Measurements from ENCODE around the gene DUOXA1. TPM values are rescaled to one million over a fixed set of nuclear protein-coding genes. Genes with fewer than 3 reads are reported as not detected.
"Not testable (repeated sequence)": the region's sequence is repeated elsewhere in the genome, so short reads cannot be mapped to it uniquely, and the experiment has no call there.

Gene DUOXA1
- total RNA-seq, 1 donor from 2014 or later, result 0.21 TPM

DNA sequence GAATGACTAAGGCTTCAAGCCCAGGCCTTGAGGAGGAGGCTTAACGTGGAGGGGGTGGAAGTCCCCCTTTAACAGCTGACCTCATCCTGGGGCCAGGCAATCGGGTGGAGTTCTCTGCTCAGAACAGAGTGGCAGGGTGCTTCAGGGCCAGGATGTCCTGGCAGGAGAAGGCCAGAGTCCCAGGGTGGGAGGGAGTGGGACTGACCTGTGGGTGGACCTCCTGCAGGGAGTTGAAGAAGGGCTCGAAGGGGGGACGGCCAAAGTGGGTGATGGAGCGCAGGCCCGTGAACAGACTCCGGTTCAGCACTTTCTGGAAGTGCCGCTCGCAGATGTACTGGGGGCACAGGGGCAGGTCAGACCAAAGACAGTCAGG lies 35.3 kb downstream of the DUOXA1 start:
- peaks cover 23% of the 10 kb centered on the region for H3K27me3 Mint-ChIP-seq (ENCODE audit: low read depth)
- no peaks in the 10 kb centered on the region for H3K36me3 Mint-ChIP-seq (ENCODE audit: low read depth)
- no peaks in the 10 kb centered on the region for H3K9me3 Mint-ChIP-seq
- DNase-seq (ENCODE audit: low spot score), result no peak
- no peak overlapping the region for H3K27ac Mint-ChIP-seq
- intact Hi-C loops (cut with micrococcal nuclease), result no loop called here
- no peaks in the 10 kb centered on the region for H3K4me1 Mint-ChIP-seq (ENCODE audit: low read depth)
- no peak overlapping the region for H3K4me3 Mint-ChIP-seq (ENCODE audit: low read depth)

DNA sequence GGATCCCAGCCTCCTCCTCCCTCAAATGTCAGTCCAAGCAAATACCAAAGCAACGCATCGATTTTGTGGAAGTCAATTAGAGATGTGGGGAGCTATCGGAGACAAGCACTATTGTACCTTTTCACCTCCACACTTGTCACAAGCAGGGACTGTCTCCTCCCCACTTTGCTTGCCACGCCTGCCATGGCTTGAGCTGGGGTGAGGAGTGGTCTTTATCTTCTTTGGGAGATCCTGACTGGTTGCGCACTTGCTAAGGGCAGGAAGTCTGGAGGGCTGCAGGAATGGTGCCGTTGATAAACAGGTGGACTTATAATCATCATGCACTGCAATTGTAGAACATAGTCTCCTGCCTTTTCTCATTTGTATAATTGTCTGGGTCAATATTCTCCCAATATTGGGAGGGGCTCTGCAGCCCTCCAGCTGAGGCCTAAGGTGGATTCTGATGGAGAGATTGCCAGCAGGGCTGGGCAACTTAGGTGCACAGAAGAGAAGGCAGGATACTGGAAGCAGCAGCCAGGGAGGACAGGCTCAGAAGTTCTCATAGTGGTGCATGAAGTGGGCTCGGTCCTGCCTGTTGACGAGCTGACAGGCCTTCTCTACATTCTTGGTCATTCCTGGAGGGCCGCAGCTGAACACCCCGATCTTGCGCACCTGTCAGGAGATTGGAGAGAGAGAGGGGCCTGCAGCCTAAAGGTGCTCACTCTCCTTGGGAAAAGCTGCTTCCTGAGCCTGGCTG lies 35.9 kb downstream of the DUOXA1 start:
- no peak for DNase-seq (ENCODE audit: low spot score)
- intact Hi-C loops (cut with micrococcal nuclease), result no loop called here
- no peaks in the 10 kb centered on the region for H3K9me3 Mint-ChIP-seq
- H3K36me3 Mint-ChIP-seq (ENCODE audit: low read depth), result no peaks in the 10 kb centered on the region
- H3K27ac Mint-ChIP-seq, result no peak overlapping the region
- H3K27me3 Mint-ChIP-seq (ENCODE audit: low read depth), result peaks cover 24% of the 10 kb centered on the region
- no peak overlapping the region for H3K4me3 Mint-ChIP-seq (ENCODE audit: low read depth)
- H3K4me1 Mint-ChIP-seq (ENCODE audit: low read depth), result no peaks in the 10 kb centered on the region

DNA sequence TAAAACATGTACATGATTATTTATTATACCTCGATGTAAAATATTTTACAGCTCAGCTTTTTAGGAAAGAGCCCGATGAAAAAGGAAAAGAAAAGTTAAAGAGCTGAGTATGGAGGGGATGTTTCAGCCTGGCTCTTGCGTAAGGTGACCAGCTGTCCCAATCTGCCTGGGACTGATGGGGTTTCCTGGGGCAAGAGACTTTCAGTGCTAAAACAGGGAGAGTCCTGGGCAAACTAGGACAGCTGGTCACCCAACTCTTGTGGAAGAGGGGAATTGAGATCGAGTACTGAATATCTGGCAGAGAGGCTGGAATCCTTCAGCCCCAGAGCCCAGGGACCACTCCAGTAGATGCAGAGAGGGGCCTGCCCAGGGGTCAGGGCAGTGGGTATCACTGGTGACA lies 36.7 kb downstream of the DUOXA1 start:
- no peak overlapping the region for H3K4me3 Mint-ChIP-seq (ENCODE audit: low read depth)
- intact Hi-C loops (cut with micrococcal nuclease), result no loop called here
- DNase-seq (ENCODE audit: low spot score), result no peak

DNA sequence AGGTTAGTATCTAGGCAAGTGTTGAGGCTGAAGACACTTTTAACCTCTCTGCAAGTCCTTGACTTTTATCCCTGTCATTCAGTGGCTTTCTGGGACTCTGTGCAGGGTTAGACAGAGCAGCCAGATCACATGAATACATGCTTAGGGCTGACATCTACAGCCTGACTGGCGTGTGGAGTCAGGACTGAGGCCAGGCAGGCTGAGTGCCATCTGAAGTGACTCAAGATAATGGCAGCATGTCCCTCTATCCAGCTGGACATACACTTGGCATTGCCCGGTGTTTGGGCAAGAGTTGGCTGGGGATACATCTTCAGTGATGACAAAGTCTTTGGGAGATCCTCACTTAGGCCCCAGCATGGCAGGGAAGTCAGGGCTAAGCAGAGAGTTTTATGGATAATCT lies 38.1 kb downstream of the DUOXA1 start:
- H3K4me3 Mint-ChIP-seq (ENCODE audit: low read depth), result no peak overlapping the region
- DNase-seq (ENCODE audit: low spot score), result no peak
- no peaks in the 10 kb centered on the region for H3K9me3 Mint-ChIP-seq
- intact Hi-C loops (cut with micrococcal nuclease), result no loop called here
- no peak overlapping the region for H3K27ac Mint-ChIP-seq
- no peaks in the 10 kb centered on the region for H3K4me1 Mint-ChIP-seq (ENCODE audit: low read depth)
- no peaks in the 10 kb centered on the region for H3K36me3 Mint-ChIP-seq (ENCODE audit: low read depth)
- peaks cover 24% of the 10 kb centered on the region for H3K27me3 Mint-ChIP-seq (ENCODE audit: low read depth)

More for the DNA sequence above, 36.7 kb downstream of the DUOXA1 start:
- no peaks in the 10 kb centered on the region for H3K4me1 Mint-ChIP-seq (ENCODE audit: low read depth)
- H3K27me3 Mint-ChIP-seq (ENCODE audit: low read depth), result peaks cover 24% of the 10 kb centered on the region
- no peaks in the 10 kb centered on the region for H3K36me3 Mint-ChIP-seq (ENCODE audit: low read depth)
- H3K27ac Mint-ChIP-seq, result no peak overlapping the region
- H3K9me3 Mint-ChIP-seq, result no peaks in the 10 kb centered on the region

DNA sequence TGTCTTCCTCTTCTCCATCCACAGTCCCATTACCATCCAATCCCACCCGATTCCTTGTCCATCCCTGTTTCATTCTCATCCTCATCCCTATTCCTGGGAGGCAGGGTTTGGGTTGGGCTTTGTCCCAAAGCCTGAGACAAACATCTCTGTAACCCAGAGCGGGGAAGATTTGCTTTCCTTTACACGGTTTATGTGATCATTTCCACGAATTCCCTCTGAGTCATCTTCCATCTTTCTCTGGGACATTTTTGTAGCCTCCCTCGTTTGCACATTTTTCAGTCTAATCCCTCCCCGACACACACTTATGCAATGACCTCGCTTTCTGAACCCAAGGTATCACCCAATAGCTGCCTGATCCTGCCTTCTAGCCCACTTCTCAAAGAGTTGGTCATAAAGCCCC lies 38.5 kb downstream of the DUOXA1 start:
- intact Hi-C loops (cut with micrococcal nuclease), result no loop called here
- H3K9me3 Mint-ChIP-seq, result no peaks in the 10 kb centered on the region
- DNase-seq (ENCODE audit: low spot score), result no peak
- peaks cover 24% of the 10 kb centered on the region for H3K27me3 Mint-ChIP-seq (ENCODE audit: low read depth)
- no peaks in the 10 kb centered on the region for H3K36me3 Mint-ChIP-seq (ENCODE audit: low read depth)
- no peak overlapping the region for H3K4me3 Mint-ChIP-seq (ENCODE audit: low read depth)
- H3K27ac Mint-ChIP-seq, result no peak overlapping the region
- H3K4me1 Mint-ChIP-seq (ENCODE audit: low read depth), result no peaks in the 10 kb centered on the region

DNA sequence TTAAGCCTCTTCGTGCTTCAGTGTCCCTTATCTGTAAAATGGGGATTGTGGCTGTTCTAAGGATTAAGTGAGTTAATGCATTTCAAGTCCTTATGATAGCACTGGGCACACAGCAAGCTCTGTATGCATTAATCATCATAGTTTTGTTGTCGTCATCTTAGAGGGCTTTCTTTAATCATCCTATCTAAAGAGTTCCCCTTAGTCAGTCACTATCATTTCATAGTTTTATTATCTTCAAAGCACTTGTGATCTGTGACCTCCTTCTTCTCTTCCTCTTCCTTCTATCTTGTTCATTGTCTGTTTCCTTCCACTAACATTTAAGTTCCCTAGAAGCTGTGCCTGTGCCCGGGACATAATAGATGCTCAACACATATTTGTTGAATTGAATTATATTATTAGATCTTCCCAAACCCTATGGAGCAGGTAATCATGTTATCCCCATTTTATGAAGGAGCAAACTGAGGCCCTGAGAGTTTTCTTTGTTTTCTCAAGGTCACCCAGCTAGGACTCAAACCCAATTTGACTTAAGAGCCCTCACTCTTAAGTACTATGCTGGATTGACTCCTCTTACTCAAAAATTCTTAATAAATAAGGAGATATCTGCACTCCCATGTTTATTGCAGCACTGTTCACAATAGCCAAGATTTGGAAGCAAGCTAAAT lies 39.8 kb downstream of the DUOXA1 start:
- Mint-ChIP-seq H3K9me3 (no peaks in the 10 kb centered on the region), H3K27me3 (ENCODE audit: low read depth) (peaks cover 24% of the 10 kb centered on the region), H3K4me3 (ENCODE audit: low read depth) (no peak overlapping the region), H3K4me1 (ENCODE audit: low read depth) (no peaks in the 10 kb centered on the region), H3K36me3 (ENCODE audit: low read depth) (no peaks in the 10 kb centered on the region), H3K27ac (no peak overlapping the region)
- intact Hi-C loops (cut with micrococcal nuclease), result no loop called here
- DNase-seq (ENCODE audit: low spot score), result no peak

DNA sequence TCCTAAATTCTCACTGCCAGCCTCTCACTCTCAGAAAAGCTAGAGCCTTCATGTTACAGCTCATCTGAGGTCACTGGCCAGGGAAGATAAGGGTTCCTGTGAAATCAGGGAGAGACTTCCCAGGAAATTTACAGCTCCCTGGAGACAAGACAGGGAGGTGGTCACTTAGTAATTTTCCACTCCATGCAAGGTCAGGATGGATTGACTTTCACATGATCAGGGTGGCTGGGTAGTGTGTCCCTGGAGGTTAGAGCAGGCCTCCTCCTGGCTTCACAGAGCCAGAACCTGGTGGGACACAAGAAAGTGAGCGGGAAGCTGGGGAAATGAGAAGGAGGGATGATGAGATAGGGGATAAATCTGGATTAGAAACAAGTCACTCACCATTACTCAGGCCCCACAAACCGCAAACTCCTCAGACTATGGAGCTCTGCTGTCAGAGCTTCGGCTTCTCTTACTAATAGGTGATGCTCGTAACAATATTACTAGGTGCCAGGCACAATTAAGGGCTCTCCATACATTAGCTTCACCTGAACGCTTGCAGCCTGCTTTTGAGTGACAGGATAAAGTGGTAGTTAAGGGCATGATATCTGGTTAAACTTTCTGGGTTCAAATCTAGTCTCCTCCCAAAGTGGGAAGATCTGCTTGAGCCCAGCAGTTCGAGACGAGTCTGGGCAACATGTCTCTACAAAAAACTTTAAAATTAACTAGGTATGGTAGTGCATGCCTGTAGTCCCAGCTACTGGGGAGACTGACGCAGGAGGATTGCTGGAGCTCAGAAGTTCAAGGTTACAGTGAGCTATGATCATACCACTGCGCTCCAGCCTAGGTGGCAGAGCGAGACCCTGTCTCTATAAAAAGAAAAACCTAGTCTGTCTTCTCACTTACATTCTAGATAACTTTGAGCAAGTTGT lies 40.6 kb downstream of the DUOXA1 start:
- no peaks in the 10 kb centered on the region for H3K36me3 Mint-ChIP-seq (ENCODE audit: low read depth)
- H3K9me3 Mint-ChIP-seq, result no peaks in the 10 kb centered on the region
- intact Hi-C loops (cut with micrococcal nuclease), result no loop called here
- no peak for DNase-seq (ENCODE audit: low spot score)
- no peak overlapping the region for H3K4me3 Mint-ChIP-seq (ENCODE audit: low read depth)
- no peaks in the 10 kb centered on the region for H3K4me1 Mint-ChIP-seq (ENCODE audit: low read depth)
- H3K27ac Mint-ChIP-seq, result no peak overlapping the region
- peaks cover 27% of the 10 kb centered on the region for H3K27me3 Mint-ChIP-seq (ENCODE audit: low read depth)

DNA sequence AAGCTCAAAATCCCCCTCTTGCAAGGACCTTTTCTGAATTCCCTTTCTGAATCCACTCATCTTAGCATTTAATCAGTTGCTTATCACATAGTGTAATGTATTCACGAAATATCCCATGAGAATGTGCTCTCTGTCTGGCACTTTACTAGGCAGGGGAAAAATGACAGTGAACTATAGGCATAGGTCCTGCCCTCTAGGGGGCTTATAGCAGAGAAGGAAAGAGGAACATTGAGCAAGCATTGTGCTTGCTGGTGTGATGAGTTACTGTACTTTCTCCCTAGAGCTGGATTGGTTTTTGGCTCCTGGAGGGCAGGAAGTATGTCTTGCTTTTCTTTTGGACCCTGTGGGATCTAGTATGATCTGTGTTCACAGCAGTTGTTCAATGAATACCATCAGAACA lies 42.2 kb downstream of the DUOXA1 start:
- no peak for DNase-seq (ENCODE audit: low spot score)
- Mint-ChIP-seq H3K4me1 (ENCODE audit: low read depth) (no peaks in the 10 kb centered on the region), H3K4me3 (ENCODE audit: low read depth) (no peak overlapping the region), H3K36me3 (ENCODE audit: low read depth) (no peaks in the 10 kb centered on the region), H3K9me3 (no peaks in the 10 kb centered on the region), H3K27me3 (ENCODE audit: low read depth) (peaks cover 28% of the 10 kb centered on the region), H3K27ac (no peak overlapping the region)
- intact Hi-C loops (cut with micrococcal nuclease), result no loop called here

DNA sequence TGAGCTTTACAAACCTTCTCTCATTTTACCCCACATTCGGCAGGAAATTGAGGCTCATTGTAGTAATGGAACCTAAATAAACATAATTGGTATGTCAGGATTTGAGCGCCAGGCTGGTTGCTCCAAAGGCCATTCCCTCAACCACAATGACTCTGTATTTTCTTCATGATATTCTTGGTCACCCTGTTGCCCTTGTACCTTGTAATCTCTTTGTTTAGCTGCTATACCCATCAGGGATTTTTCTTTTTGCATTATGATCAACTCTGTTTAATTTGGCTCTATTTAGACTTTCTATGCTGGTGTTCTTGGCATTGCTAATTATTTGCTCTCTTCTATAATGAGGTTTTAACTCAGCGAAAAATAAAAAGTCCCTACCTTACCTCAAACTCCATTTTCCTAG lies 45.5 kb downstream of the DUOXA1 start:
- intact Hi-C loops (cut with micrococcal nuclease), result no loop called here
- DNase-seq (ENCODE audit: low spot score), result no peak

DNA sequence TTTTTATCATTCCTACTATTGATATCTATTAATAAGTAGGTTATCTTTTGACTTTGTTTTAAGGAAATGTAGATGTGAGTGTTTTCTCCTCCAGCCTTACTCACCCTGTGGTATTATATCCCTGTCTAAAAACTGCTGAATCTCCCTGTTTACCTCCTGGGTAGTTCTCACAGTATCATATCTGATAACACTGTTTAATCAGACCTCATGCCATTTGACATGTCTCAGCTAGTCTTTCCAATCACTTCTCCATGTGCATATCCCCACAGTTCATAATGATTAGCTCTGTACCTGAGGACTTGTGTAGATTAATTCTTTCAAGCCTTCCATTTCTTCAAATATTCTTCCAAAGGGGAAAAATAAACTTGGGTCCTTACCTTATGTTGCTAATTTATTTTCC lies 46.5 kb downstream of the DUOXA1 start:
- no peak for DNase-seq (ENCODE audit: low spot score)
- Mint-ChIP-seq H3K9me3 (no peaks in the 10 kb centered on the region), H3K27me3 (ENCODE audit: low read depth) (peaks cover 7% of the 10 kb centered on the region), H3K36me3 (ENCODE audit: low read depth) (no peaks in the 10 kb centered on the region), H3K27ac (no peak overlapping the region), H3K4me1 (ENCODE audit: low read depth) (no peaks in the 10 kb centered on the region), H3K4me3 (ENCODE audit: low read depth) (no peak overlapping the region)
- intact Hi-C loops (cut with micrococcal nuclease), result no loop called here

More for the DNA sequence above, 45.5 kb downstream of the DUOXA1 start:
- Mint-ChIP-seq H3K4me1 (ENCODE audit: low read depth) (no peaks in the 10 kb centered on the region), H3K27me3 (ENCODE audit: low read depth) (peaks cover 9% of the 10 kb centered on the region), H3K9me3 (no peaks in the 10 kb centered on the region), H3K27ac (no peak overlapping the region), H3K36me3 (ENCODE audit: low read depth) (no peaks in the 10 kb centered on the region), H3K4me3 (ENCODE audit: low read depth) (no peak overlapping the region)

DNA sequence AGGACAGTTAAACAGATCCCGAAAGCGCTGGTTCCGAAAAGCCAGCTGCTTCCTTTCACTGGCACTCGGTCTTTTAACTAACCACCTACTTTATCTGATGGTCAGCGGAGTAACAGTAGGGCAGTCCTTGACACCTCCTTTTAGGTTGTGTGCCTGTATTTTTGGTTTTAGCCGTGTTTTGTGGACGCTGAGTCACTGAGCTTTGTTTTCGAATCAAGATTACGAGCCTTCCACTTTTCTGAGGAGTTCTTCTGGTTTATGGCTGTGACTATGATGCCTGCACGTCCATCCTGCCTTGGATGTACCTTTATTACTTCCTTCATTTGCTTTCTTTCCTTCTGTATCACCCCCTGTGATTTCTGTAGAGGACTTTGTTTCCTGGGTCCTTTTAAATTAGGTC lies 47.3 kb downstream of the DUOXA1 start:
- H3K4me1 Mint-ChIP-seq (ENCODE audit: low read depth); intact Hi-C loops (cut with micrococcal nuclease): not testable (repeated sequence)

DNA sequence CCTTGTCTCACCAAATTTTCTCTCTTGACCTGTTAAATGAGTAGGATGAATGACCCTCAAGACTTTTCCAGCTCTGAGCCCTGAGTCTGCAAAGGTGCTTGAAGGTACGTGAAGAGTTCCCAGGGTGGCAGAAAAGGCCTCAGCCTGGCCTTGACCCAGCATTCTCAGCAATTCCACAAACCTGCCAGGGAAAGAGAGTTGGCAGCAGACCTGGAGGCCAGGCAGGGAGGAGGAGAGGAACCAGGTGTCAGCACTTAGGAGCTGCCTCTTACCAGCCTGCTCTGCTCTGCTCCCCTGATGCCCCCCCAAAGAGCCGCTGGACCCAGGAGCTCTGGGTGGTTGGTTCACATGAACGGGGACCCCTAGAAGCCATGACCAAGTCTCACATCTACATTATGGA lies 49.1 kb downstream of the DUOXA1 start:
- H3K4me1 Mint-ChIP-seq (ENCODE audit: low read depth); H3K27me3 Mint-ChIP-seq (ENCODE audit: low read depth); intact Hi-C loops (cut with micrococcal nuclease); DNase-seq (ENCODE audit: low spot score); H3K27ac Mint-ChIP-seq; H3K4me3 Mint-ChIP-seq (ENCODE audit: low read depth); H3K36me3 Mint-ChIP-seq (ENCODE audit: low read depth); H3K9me3 Mint-ChIP-seq: not testable (repeated sequence)

More for the DNA sequence above, 47.3 kb downstream of the DUOXA1 start:
- H3K4me3 Mint-ChIP-seq (ENCODE audit: low read depth); H3K27ac Mint-ChIP-seq; DNase-seq (ENCODE audit: low spot score); H3K27me3 Mint-ChIP-seq (ENCODE audit: low read depth); H3K36me3 Mint-ChIP-seq (ENCODE audit: low read depth); H3K9me3 Mint-ChIP-seq: not testable (repeated sequence)
